ENCODE results near the gene DIAPH2. TPM values are rescaled to one million over a fixed set of nuclear protein-coding genes. Genes with fewer than 3 reads are reported as not detected.

DIAPH2 gene
- total and polyA plus RNA-seq, 9 of the 15 experiments (the other 6 are each of a cell fraction or from before 2014, with no cell fraction given): 0.01 to 0.18 (median 0.07) TPM; not detected in 1

- no peak for TF ChIP-seq HNRNPL (IDR thresholded peaks at IDR 0.05; ENCODE audit: low read depth, low read length)
These were observed 89.5 kb downstream of the DIAPH2 start (continued) for GRCh38 chrX:96774116-96774515.

GRCh38 chrX:96776966-96777365 is 92.3 kb downstream of the DIAPH2 start:
- BruUV-seq (replicated peaks): no TSS peak
- no peak overlapping the region for H3K27ac ChIP-seq (ENCODE audit: extremely low read depth, low read depth, low read length)
- in situ Hi-C loops (cut with MboI): no loop called here
- H3K79me2 ChIP-seq (ENCODE audit: control insufficient read depth, insufficient read depth, low read length): no peaks in the 10 kb centered on the region
- no peak for ATAC-seq
- H3K9me3 ChIP-seq (replicated peaks; ENCODE audit: control insufficient read depth, insufficient read depth, low read depth, low read length): no peaks in the 10 kb centered on the region
- ChIA-PET POLR2A (no interaction called here), CTCF (ENCODE audit: low intra/inter-chr PET ratio) (no interaction called here)
- intact Hi-C loops (cut with micrococcal nuclease): no loop called here
- H3K4me1 ChIP-seq (replicated peaks in 1 of 2; ENCODE audit: control insufficient read depth in 2 of 2, insufficient read depth in 2 of 2, low read length in 2 of 2): no peaks in the 10 kb centered on the region
- 5% methylated on average over 1 of the region's 1 CpG for whole genome bisulfite sequencing (ENCODE audit: insufficient coverage, low coverage, missing lambda C conversion rate)
- no peak for DNase-seq (ENCODE audit: extremely low read depth in 1 of 4, low spot score in 3 of 4)
- no peak for FAIRE-seq
- no peak overlapping the region for H3K4me3 ChIP-seq
- no peaks in the 10 kb centered on the region for H3K9me1 ChIP-seq (ENCODE audit: control insufficient read depth, insufficient read depth, low read length)
- no peaks in the 10 kb centered on the region for H3K36me3 ChIP-seq (ENCODE audit: control insufficient read depth, insufficient read depth, low read length)
- no peaks in the 10 kb centered on the region for H3K27me3 ChIP-seq (ENCODE audit: control insufficient read depth in 2 of 2, insufficient read depth in 2 of 2, low read length in 2 of 2)
- no peak overlapping the region for H3K9ac ChIP-seq (ENCODE audit: insufficient read depth in 1 of 2, low read depth in 2 of 2, low read length in 2 of 2)
- no peak overlapping the region for H2AFZ ChIP-seq (ENCODE audit: low read depth, low read length)
- no peak overlapping the region for H3K4me2 ChIP-seq (ENCODE audit: insufficient read depth, low read length)
- H4K20me1 ChIP-seq (replicated peaks; ENCODE audit: control insufficient read depth, insufficient read depth, low read length): no peaks in the 10 kb centered on the region
- TF ChIP-seq ZNF655 (CRISPR knock-in tag; IDR thresholded peaks at IDR 0.05): no peak
- no peak for TF ChIP-seq ELF1 (tag; IDR thresholded peaks at IDR 0.05)
- TF ChIP-seq POLR3G (IDR thresholded peaks at IDR 0.05; ENCODE audit: extremely low read depth, insufficient read length, insufficient replicate concordance): no peak
- TF ChIP-seq JUND (IDR thresholded peaks at IDR 0.05; ENCODE audit: borderline replicate concordance, low read depth, low read length): no peak
- TF ChIP-seq JUND (tag; IDR thresholded peaks at IDR 0.05; ENCODE audit: borderline replicate concordance, low read depth, low read length): no peak
- no peak for TF ChIP-seq HNRNPUL1 (IDR thresholded peaks at IDR 0.05; ENCODE audit: low read length)
- TF ChIP-seq ZNF274 (IDR thresholded peaks at IDR 0.05; ENCODE audit: borderline replicate concordance, low read depth, low read length): no peak
- no peak for TF ChIP-seq BRF1 (IDR thresholded peaks at IDR 0.05; ENCODE audit: borderline replicate concordance, extremely low read depth, insufficient read length)
- no peak for TF ChIP-seq TRIM24 (IDR thresholded peaks at IDR 0.05)
- TF ChIP-seq CBX8 (IDR thresholded peaks at IDR 0.05; ENCODE audit: borderline replicate concordance, extremely low read depth, low read depth, low read length, poor library complexity, severe bottlenecking): no peak
- TF ChIP-seq TCFL5 (CRISPR knock-in tag; conservative IDR thresholded peaks at IDR 0.05): no peak
- TF ChIP-seq CHCHD3 (CRISPR knock-in tag; IDR thresholded peaks at IDR 0.05): no peak
- TF ChIP-seq TRIM25 (IDR thresholded peaks at IDR 0.05; ENCODE audit: borderline replicate concordance): no peak
- no peak for TF ChIP-seq CBFA2T3 (IDR thresholded peaks at IDR 0.05)
- no peak for TF ChIP-seq ZNF449 (CRISPR knock-in tag; IDR thresholded peaks at IDR 0.05)
- TF ChIP-seq KLF13 (tag; IDR thresholded peaks at IDR 0.05; ENCODE audit: borderline replicate concordance, low read depth): no peak
- TF ChIP-seq MCM3 (IDR thresholded peaks at IDR 0.05): no peak
